Neural cell (in vitro differentiated cells): ENCODE measurements around the gene FBXO10.

Experiments used
- CTCF ChIP-seq: fragments of 450-650 bp; IDR thresholded peaks from 2 replicates; pipeline ENCODE4 v1.5.1; 2014; ENCODE audit warnings: antibody characterized with exemption, mild to moderate bottlenecking, moderate library complexity; ENCODE audit not compliant: poor library complexity, severe bottlenecking
- EP300 ChIP-seq: fragments of 450-650 bp; conservative IDR thresholded peaks from 2 replicates; pipeline ENCODE4 v1.6.1; 2014; ENCODE audit warnings: antibody characterized with exemption, mild to moderate bottlenecking, moderate library complexity; ENCODE audit not compliant: poor library complexity, severe bottlenecking
- EZH2 ChIP-seq: fragments of 200-600, 300-800 bp; shearing (Covaris generic), sonication (generic); IDR thresholded peaks from 2 replicates; pipeline ENCODE4 v1.6.1; 2014; ENCODE audit warnings: antibody characterized with exemption, low read length, borderline replicate concordance, mild to moderate bottlenecking; ENCODE audit not compliant: insufficient read depth, poor library complexity, severe bottlenecking
- MXI1 ChIP-seq: fragments of 450-650 bp; conservative IDR thresholded peaks from 2 replicates; pipeline ENCODE4 v1.6.1; 2014; ENCODE audit warnings: antibody characterized with exemption, mild to moderate bottlenecking; ENCODE audit not compliant: poor library complexity, severe bottlenecking
- POLR2AphosphoS5 ChIP-seq: IDR thresholded peaks from 2 replicates; pipeline ENCODE4 v1.6.1; 2012
- TAF1 ChIP-seq: IDR thresholded peaks from 2 replicates; pipeline ENCODE4 v1.6.1; 2012; ENCODE audit warnings: low read depth

- TF ChIP-seq CTCF (no peak), EZH2 (no peak), MXI1 (no peak), POLR2AphosphoS5 (no peak), TAF1 (no peak), EP300 (no peak)
Measured at GRCh38 chr9:37625758-37626147, 49.6 kb upstream of the FBXO10 start.
